ENCODE data around the gene GALNT14.

DNA sequence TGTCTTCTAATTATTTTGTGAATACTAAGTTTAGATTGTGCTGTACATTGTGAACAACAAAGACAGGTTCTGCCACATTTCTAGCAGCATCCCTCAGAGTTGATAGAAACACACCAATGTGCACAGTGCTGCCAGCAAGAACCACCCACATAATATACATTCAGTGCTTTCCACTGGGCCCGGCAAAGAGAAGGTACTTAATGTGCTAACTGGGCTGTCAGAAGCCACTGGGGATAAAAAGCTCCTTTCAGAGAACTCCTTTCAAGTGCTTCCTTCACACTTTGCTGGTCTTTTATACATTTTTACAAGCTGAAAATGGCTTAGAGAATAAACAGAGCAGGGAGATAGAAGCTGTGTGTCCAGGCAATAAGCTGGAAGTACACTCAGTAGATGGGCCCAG lies 273.0 kb downstream of the GALNT14 start:
- TF ChIP-seq, protein P1, sequence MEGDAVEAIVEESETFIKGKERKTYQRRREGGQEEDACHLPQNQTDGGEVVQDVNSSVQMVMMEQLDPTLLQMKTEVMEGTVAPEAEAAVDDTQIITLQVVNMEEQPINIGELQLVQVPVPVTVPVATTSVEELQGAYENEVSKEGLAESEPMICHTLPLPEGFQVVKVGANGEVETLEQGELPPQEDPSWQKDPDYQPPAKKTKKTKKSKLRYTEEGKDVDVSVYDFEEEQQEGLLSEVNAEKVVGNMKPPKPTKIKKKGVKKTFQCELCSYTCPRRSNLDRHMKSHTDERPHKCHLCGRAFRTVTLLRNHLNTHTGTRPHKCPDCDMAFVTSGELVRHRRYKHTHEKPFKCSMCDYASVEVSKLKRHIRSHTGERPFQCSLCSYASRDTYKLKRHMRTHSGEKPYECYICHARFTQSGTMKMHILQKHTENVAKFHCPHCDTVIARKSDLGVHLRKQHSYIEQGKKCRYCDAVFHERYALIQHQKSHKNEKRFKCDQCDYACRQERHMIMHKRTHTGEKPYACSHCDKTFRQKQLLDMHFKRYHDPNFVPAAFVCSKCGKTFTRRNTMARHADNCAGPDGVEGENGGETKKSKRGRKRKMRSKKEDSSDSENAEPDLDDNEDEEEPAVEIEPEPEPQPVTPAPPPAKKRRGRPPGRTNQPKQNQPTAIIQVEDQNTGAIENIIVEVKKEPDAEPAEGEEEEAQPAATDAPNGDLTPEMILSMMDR (IDR thresholded peaks at IDR 0.05 in 2 of 3, conservative IDR thresholded peaks at IDR 0.05 in 1 of 3; ENCODE audit: insufficient read depth in 2 of 3, low read depth in 1 of 3, low read length in 3 of 3) = no peak
- TF ChIP-seq RAD51 (IDR thresholded peaks at IDR 0.05; ENCODE audit: borderline replicate concordance, low read depth) (no peak), GABPB1 (CRISPR knock-in tag; IDR thresholded peaks at IDR 0.05) (no peak), GTF2E2 (tag; IDR thresholded peaks at IDR 0.05) (no peak), POLR2A (conservative IDR thresholded peaks at IDR 0.05) (no peak), KLF16 (IDR thresholded peaks at IDR 0.05) (no peak), TAF1 (IDR thresholded peaks at IDR 0.05; ENCODE audit: control insufficient read depth, extremely low read depth, insufficient read depth, low read length, severe bottlenecking) (no peak), KAT8 (IDR thresholded peaks at IDR 0.05; ENCODE audit: low read depth) (no peak), ZNF121 (CRISPR knock-in tag; conservative IDR thresholded peaks at IDR 0.05) (no peak), ETV6 (IDR thresholded peaks at IDR 0.05; ENCODE audit: borderline replicate concordance in 1 of 2, low read depth in 2 of 2, low read length in 1 of 2) (no peak), ETV6 (CRISPR knock-in tag; IDR thresholded peaks at IDR 0.05; ENCODE audit: borderline replicate concordance) (no peak), BCOR (IDR thresholded peaks at IDR 0.05) (no peak)
- TF ChIP-seq, protein P2, sequence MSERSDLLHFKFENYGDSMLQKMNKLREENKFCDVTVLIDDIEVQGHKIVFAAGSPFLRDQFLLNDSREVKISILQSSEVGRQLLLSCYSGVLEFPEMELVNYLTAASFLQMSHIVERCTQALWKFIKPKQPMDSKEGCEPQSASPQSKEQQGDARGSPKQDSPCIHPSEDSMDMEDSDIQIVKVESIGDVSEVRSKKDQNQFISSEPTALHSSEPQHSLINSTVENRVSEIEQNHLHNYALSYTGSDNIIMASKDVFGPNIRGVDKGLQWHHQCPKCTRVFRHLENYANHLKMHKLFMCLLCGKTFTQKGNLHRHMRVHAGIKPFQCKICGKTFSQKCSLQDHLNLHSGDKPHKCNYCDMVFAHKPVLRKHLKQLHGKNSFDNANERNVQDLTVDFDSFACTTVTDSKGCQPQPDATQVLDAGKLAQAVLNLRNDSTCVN (CRISPR knock-in tag; IDR thresholded peaks at IDR 0.05) = no peak
- TF ChIP-seq, protein P3, sequence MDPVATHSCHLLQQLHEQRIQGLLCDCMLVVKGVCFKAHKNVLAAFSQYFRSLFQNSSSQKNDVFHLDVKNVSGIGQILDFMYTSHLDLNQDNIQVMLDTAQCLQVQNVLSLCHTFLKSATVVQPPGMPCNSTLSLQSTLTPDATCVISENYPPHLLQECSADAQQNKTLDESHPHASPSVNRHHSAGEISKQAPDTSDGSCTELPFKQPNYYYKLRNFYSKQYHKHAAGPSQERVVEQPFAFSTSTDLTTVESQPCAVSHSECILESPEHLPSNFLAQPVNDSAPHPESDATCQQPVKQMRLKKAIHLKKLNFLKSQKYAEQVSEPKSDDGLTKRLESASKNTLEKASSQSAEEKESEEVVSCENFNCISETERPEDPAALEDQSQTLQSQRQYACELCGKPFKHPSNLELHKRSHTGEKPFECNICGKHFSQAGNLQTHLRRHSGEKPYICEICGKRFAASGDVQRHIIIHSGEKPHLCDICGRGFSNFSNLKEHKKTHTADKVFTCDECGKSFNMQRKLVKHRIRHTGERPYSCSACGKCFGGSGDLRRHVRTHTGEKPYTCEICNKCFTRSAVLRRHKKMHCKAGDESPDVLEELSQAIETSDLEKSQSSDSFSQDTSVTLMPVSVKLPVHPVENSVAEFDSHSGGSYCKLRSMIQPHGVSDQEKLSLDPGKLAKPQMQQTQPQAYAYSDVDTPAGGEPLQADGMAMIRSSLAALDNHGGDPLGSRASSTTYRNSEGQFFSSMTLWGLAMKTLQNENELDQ (CRISPR knock-in tag; IDR thresholded peaks at IDR 0.05; ENCODE audit: borderline replicate concordance) = no peak
